Raji (cell line): ENCODE data around the gene PTPRM.

ENCODE experiments used
- POLR2A ChIP-seq: IDR thresholded peaks from 2 replicates; pipeline ENCODE4 v1.6.1; 2011; ENCODE audit warnings: low read depth, low read length, control low read depth; ENCODE audit not compliant: insufficient read depth

The PTPRM gene

GRCh38 chr18:8455661-8456614, 888.8 kb downstream of the PTPRM start:
- TF ChIP-seq POLR2A: no peak
